Stromal cell of bone marrow (primary cell): ENCODE data around the gene SAMD8.
A peak's percentile ranks its signal among the peaks of the same experiment; 100 is the strongest.
"Not testable (repeated sequence)": the region's sequence is repeated elsewhere in the genome, so short reads cannot be mapped to it uniquely, and the experiment has no call there.

Experiments
- DNase-seq: peaks from one replicate; pipeline ENCODE4 v3.0.0-alpha.2; 2012; ENCODE audit warnings: low read depth

The SAMD8 gene

DNA sequence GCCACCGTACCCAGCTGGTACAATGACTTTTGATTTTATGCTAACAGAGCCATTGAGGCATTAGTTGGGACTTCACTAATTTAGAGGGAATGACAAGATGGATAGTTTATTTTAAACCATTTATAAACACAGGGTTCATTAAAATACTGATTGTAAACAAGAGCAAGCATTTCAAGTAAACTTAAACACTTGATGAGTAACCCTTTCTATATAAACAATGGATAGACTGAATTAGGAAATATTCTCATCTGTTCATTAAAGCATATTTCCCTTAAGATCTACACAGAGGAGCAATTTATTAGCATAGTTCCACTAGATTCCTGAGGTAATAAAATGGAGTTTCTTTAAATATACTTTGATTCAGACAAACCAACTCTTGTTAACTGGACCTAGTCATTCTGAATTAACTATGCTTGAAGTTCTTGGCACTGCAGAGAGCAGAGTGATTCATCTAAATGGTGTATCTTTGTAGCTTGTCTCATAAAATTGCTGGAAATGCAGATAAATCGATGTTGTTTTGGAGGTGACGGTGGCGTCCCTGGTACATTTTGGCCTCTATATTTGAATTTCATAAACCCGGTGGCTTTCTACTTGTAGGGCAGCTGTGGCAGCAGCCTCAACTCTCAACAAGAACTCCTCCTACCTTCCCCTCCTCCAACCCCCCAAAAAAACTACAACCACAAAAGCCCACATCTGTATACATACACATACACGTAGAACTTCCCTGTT, 83.7 kb downstream of the SAMD8 start:
- peak; percentile 69 for DNase-seq

DNA sequence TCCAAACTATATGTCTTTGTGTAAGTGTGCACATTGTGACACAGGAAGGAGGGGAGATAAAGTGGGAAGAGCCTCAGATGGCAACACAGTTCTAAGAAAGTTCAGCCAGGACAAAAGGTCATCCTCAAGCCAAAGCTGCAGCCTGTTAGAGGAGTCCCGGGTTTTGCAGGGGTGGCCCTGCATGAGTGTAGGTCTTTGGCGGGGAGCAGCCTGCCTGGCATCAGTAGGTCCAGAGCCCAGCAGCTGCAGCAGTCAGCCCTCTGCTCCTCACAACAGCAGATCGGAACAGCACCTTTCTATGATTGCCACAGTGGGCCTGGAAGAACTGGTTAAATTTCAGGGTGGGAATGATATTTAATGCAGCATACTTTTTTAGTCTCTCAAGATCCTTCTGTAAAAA, 85.6 kb downstream of the SAMD8 start:
- no peak for DNase-seq

DNA sequence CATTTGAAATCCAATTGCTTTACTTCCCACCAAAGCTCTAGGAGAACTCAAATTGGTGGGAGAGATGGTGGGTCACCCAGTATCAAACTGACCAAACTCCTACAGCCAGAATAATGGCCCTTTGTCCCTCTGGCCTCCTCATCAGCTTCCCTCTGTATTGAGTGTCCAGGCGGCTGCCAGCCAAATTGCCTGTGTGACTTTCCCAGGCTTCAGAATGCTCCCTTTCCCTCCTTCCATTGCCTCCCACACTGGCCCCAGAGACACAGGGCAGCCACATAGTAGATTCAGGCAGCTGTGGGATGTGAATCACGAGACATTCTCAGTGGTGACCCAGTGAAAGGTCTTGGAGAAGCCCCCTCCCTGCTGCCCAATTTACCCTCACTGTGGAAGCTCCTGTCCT, 86.5 kb downstream of the SAMD8 start:
- no peak for DNase-seq

DNA sequence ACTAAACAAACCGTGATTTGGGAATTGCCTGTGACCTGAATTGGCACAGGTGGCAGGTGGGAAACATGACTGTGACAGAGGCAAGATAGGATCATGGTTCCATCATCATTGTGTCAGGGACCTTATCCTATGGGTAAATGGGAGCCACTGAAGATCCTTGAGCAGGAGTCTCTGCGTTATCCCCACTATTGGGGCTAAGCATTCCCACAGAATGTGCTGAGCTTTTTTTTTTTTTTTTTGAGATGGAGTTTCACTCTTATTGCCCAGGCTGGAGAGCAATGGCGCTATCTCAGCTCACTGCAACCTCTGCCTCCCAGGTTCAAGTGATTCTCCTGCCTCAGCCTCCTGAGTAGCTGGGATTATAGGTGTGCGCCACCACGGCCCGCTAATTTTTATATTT, 88.5 kb downstream of the SAMD8 start:
- not testable (repeated sequence) for DNase-seq

DNA sequence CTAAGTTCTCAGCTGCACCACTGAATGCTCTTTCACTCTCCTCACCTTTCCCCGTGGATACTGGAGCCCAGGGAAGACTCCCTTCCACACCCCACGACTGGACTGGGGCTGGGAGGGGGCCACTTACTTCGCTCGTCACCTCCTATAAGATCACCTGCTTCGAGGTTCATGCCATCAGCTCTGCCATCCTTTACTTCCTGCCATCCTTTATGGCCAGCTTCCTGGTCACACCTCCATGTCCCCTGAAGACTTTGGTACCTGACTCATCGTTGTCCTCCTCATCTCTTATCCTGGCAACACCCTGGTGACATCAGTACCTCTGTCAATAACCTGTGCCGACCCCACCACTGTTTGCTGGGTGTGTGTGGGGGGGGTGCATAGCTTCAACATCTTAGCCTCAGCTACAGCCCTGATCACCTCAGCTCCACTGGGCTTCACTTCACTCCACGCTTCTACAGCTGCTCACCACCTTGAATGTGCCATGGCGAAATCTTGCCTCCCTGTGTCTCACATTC, 90.4 kb downstream of the SAMD8 start:
- no peak for DNase-seq

DNA sequence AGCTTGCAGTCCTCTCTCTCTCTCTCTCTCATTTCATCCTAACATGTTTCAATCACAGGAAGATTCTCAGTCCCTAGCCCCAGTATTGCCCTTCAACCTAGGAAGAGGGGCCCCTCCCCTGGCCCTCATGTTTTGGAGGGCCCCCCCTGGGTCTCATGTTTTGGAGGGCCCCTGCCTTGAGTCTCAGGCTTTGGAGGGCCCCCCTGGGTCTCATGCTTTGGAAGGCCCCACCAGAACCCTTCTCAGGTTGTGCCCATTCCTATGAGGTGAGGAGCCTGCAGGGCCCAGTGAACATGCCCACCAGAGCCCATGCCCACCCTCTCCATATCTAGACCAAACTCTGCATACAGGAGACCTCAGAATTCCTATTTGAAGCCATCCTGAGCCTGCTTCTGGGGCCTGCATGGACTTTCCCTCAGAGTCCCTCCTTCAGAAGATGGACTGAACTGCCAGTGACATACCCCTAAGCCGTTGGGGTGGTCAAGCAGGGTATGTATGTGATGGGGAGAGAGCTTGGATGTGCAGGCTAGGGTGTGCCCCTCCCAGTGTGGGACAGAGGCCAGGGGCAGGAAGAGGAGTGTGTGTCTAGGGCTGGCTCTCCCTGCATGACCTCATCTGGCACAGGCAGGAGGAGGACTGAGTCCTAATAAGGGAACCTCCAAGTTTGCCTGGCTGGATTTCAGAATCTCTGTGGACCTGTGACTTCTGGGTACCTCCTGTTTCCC, 91.0 kb downstream of the SAMD8 start:
- DNase-seq = peak; percentile 71

DNA sequence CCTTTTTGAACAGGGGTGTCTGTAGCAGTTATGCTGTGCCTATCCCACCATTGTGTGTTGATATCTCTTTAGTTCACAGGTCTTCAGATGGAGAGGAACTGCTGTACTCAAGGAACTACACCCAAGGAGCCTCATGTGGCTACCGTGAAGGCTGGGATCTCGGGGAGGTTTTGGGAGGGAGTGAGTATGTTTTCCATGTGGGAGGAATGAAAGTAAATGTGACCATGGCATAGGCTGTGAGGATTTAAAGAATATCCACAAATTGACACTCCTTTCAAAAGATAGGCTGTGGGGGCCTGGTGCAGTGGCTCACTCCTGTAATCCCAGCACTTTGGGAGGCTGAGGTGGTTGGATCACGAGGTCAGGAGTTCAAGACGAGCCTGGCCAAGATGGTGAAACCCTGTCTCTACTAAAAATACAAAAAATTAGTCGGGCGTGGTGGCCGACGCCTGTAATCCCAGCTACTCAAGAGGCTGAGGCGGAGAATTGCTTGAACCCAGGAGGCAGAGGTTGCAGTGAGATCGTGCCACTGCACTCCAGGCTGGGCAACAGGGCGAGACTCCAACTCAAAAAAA, 91.7 kb downstream of the SAMD8 start:
- not testable (repeated sequence) for DNase-seq

DNA sequence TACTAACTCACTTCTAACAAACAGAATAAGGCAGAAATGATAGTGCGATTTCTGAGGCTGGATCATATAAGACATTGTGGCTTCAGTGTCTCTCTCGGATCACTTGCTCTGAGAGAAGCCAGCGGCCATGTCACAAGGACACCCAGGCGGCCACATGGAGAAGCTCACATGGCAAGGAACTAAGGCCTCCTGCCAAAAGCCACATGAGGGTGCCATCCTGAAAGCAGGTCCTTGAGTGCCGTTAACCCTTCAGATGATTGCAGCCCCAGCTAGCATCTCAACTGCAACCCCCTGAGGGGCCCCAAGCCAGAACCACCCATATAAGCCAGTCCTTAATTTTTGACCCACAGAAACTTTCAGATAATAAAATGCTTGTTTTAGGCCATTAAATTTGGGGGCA, 92.3 kb downstream of the SAMD8 start:
- DNase-seq = no peak

DNA sequence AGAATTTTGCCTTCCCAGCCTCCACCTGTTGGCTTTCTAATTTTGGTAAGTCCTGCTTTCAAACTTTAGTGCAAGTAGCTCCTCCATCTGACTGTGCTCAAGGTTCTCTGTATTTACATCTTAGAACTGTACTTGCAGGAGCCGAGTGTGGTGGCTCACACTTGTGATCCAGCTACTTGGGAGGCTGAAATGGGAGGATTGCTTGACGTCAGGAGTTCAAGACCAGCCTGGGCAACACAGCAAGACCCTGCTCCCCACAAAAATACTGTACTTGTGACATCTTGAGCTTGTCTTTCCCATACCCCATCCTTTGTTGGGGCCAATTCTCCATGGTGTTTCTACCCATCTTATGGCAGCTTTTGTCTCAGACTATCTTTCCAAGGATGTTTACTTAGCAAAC, 94.5 kb downstream of the SAMD8 start:
- DNase-seq = no peak

DNA sequence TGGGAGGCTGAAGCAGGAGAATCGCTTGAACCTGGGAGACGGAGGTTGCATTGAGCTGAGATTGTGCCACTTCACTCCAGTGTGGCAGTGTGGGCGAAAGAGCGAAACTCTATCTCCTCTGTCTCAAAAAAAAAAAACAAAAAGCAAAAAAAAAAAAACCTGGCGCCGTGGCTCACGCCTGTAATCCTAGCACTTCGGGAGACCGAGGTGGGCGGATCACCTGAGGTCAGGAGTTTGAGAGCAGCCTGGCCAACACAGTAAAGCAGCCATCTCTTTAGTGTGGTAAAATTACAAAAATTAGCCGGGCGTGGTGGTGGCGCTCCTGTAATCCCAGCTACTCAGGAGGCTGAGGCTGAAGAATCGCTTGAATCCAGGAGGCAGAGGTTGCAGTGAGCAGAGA, 95.2 kb downstream of the SAMD8 start:
- DNase-seq = not testable (repeated sequence)

DNA sequence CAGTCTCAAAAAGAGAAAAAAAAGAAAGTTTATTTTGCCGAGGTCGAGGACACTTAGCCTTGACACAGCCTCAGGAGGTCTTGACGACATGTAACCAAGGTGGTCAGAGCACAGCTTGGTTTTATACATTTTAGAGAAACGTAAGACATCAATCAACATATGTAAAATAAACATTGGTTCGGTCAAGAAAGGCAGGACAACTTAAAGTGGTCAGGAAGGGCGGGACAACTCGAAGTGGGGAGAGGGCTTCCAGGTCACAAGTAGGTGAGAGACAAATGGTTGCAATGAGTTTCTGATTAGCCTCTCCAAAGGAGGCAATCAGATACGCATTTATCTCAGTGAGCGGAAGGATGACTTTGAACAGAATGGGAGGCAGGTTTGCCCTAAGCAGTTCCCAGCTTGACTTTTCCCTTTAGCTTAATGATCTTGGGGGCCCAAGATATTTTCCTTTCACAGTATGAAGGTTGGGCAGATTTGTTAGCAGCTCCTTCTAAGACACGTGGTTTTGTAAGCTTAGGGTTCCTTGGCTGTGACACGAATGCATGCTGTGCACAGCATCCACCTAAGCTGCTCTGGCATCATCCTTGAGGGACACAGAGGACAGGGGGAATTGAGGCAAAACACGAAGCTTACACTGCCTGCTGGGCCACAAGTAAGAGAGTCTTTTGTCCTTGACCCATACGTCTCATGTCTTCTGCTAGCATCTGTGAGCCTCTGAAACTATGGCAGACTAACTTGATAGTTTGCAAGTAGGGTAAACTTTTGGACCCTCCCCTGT, 95.8 kb downstream of the SAMD8 start:
- no peak for DNase-seq

DNA sequence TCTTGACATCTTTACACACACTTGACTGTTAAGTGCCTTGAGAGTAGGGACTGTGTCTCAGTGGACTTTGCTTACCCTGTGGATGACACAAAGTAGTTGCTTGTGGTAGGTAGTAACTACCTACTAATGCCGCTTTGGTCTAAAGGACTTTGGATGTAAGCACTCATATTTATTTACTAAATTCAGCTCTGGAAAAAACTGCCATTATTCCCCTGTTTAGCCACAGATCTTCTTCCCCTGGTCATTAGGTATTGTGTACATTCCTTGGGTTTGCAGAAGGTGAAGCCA, 96.3 kb downstream of the SAMD8 start:
- DNase-seq = no peak

DNA sequence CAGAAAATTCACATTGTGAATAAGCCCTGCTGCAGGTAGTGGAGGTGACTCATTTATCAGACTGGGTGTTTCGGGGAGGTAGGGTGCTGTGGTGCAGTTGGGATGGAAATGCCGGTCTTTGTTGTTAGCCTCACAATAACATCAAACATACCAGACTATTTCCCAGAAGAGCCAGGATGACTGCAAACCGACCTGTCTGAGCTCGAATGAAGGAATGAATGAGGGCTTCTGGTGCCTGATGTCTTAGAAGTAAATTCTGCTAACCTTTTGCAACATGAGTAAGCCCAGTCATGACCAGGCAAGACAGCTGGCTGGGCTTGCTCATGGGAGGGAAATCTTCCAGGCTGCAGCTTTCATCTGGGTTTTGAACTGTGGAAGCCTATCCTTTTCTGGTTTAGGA, 96.7 kb downstream of the SAMD8 start:
- DNase-seq = peak; percentile 66

DNA sequence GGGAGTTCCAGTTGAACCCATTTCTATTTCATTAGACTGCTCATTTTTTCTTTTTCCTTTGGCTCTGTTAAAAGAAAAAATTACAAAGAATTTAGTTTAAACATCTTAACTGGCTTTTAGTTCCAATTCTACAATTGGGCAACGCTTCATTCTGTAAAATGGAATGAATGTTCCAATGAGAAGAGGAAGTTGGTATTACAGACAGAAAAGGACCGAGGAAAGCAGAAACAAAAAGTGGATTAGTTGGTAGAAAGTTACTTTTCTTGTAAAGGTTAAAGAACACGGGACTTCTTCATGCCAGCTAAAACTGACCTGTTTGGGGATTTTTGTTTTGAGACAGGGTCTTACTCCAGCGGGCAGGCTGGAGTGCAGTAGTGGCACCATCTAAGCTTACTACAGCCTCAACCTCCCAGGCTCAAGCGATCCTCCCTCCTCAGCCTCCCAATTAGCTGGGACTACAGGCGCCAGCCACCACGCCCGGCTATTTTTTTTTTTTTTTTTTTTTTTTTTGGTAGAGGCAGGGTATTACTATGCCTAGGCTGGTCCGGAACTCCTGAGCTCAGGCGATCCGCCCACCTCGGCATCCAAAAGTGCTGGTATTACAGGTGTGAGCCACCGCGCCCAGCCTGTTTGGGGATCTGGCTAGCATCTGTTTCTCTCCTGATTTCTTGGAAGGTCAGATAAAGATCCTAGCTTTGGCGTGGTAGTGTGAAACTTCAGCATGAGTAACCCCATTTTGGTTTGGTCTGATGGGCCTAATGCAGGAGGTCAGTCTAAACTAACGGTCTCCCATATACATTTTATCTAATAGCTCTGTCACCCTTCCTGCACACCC, 97.8 kb downstream of the SAMD8 start:
- DNase-seq = no peak

DNA sequence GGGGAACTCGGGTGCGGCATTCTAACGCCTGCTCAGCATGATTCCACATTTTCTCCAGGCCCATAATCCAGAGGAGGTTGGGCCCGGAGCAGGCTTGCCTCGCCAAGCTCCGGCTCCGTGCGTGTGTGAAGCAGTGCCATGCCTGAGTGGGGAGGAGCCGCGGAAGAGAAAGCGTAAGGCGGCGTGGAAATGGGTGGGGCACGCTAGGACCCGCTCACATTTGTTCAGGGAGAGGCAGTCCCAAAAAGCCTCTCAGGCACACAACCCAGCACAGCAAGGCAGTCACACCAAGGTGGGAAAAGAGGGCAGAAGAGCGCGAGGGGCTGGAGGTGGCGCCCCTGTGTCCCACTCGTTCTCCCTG, 98.4 kb downstream of the SAMD8 start:
- DNase-seq = peak; percentile 63

DNA sequence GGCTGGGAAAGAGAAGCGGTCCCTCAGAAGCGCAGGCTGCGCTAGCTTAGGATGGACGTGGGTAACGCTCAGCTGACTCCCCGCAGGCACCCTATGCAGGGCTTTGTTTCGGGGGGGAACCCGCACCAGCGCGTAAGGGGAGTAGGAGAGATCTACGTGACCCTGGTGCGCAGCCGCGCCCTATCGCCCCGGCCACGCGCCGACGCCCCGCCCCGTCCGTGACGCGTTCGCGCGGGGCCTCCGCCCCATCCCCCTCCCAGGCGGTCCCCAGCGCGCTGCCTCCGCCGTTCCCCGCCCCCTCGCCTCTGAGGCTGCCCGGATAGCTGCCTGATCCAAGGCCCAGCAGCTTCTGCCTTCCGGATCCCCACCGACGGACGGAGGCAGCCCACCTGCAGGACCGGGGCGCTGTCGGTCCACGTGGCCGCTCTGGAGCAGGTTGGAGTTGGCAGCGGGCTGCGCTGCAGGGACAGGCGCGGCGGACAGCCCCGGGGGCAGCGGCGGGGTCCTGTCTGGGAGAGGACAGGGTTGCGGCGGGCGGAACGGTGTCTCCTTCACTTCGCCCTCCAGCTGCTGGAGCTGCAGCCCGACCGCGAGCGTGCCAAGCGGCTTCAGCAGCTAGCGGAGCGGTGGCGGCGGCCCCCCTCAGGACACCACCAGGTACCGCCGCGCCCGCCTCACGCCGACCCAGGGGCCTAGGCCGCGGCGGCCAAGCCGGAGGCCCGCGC, 99.0 kb downstream of the SAMD8 start, which contains the start of gene VDAC2:
Gene VDAC2, plus strand, starts transcription at position 515 of the 725 bp plus-strand sequence. CDS start 363 bp downstream, outside the sequence.
- DNase-seq = peak; percentile 66

DNA sequence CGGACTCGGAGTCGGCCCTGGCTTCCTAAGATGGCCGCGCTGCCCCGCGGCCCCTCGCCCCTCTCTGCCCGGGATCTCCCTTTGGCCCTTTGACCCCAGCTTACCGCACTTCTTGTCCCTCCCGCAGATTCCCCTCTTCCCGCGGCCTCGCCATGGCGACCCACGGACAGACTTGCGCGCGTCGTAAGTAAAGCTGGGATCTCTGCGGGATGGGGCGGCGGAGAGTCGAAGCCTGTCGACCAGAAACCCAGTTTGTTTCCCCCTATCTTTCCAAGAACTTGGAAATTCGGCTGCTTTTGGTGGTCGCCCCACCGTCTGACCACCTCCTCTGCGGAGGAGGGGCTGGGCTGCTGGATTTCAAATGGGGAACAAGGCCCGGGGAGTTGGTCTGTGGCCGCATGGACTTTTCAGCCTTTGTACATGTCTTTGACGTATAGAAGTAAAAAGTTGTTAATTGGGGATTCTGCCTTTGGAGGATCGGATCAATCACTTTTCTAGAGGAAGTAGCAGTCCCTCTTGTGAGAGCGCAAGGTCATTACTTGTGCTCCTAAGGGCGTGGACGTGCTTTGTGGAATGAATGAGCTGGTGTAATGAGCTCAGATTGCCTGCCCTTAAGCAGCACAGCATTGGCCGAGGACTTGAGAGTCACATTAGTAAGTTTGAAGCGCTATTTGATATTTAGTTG, 99.7 kb downstream of the SAMD8 start:
- DNase-seq = no peak

DNA sequence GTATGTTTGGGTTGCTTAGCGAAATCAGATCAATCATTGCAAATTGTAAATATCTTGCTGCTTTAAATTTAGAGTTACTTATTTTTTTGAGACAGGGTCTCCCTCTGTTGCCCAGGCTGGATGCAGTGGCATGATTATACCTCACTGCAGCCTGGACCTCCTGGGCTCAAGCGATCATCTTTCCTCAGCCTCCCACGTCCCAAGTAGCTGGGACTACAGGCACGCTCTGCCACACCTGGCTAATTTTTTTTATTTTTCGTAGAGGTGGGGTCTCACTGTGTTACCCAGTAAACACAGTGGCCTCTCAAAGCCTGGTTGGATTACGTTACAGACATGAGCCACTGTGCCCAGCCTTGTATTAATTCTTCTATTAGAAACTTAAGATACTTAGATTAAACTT, 100.9 kb downstream of the SAMD8 start:
- no peak for DNase-seq

DNA sequence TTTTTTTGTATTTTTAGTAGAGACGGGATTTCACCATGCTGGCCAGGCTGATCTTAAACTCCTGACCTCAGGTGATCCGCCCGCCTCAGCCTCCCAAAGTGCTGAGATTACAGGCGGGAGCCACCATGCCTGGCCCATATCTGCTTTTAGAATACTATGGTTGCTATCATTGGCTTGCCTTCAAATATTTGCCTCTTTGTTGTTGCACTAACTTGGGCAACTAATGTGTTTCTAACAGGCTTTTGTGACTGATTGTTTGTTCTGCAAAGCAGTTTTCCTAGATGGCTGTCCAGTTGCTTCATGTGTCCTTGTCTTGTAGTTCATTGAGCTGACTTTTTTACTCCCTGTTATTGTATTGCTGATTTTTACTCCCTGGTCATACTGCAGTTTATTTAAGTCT, 108.8 kb downstream of the SAMD8 start:
- no peak for DNase-seq

DNA sequence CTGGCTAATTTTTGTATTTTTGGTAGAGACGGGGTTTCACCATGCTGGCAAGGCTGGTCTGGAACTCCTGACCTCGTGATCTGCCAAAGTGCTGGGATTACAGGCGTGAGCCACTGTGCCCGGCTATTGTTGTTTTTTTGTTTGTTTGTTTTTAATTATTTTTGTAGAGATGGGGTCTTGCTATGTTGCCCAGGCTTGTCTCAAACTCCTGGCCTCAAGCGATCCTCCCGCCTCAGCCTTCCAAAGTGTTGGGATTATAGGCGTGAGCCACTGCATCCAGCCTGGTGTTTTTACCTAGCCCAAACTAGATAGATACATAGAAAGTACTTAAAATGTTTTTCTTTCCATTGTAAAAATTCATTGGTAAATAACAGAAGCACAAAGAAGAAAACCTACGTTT, 110.0 kb downstream of the SAMD8 start:
- DNase-seq = not testable (repeated sequence)
